AG04450 (cell line): ENCODE measurements around the gene PKD2. TPM values are rescaled to one million over a fixed set of nuclear protein-coding genes. Genes with fewer than 3 reads are reported as not detected.
A peak's percentile ranks its signal among the peaks of the same experiment; 100 is the strongest.

Experiments
- CTCF ChIA-PET: fragments of 300-600, 350-600 bp; formaldehyde crosslinking; extraction: SDS; loops from one replicate; lab custom pipeline; 2022; ENCODE audit warnings: antibody characterized with exemption, inconsistent platforms; lab: Charles Lee
- POLR2A ChIA-PET: fragments of 350-600 bp; formaldehyde crosslinking; extraction: SDS; loops from one replicate; lab custom pipeline; 2021; ENCODE audit warnings: antibody characterized with exemption, inconsistent platforms; lab: Yijun Ruan, JAX
- DNase-seq: peaks from one replicate; pipeline ENCODE4 v3.0.0-alpha.2; 2011; ENCODE audit warnings: low read depth, low spot score
- H3K27ac ChIP-seq: one replicate; pipeline ENCODE4 v1.5.1; 2012; ENCODE audit warnings: low read depth, low read length, control low read depth
- H3K27me3 ChIP-seq: one replicate; pipeline ENCODE4 v1.6.0; 2012; ENCODE audit warnings: low read length; ENCODE audit not compliant: control insufficient read depth, insufficient read depth
- H3K4me3 ChIP-seq: 2 replicates; pipeline ENCODE4 v1.5.1; 2011; ENCODE audit warnings: mild to moderate bottlenecking, low read depth, low read length, control low read depth
- H3K9me3 ChIP-seq: 2 replicates; pipeline ENCODE4 v1.5.1; 2012; ENCODE audit warnings: low read length; ENCODE audit not compliant: control insufficient read depth, insufficient read depth
- polyA plus RNA-seq: library from polyadenylated mRNA; depleted of rRNA; stranded (reverse); fragments of >200 nt; gene quantifications from 2 replicates; pipeline ENCODE4 v1.2.3, GENCODE V29; 2011
- TF ChIP-seq, protein P1 (sequence below): IDR thresholded peaks from 2 replicates; pipeline ENCODE4 v1.5.1; 2011; ENCODE audit warnings: low read depth, low read length, control low read depth, inconsistent platforms

The PKD2 gene
- polyA plus RNA-seq, 1 experiment, result 65.1 TPM

- Histone ChIP-seq H3K9me3 (no peaks in the 10 kb centered on the region), H3K27me3 (no peaks in the 10 kb centered on the region), H3K27ac (no peak overlapping the region), H3K4me3 (no peak overlapping the region)
- no peak for DNase-seq
- TF ChIP-seq, protein P1, sequence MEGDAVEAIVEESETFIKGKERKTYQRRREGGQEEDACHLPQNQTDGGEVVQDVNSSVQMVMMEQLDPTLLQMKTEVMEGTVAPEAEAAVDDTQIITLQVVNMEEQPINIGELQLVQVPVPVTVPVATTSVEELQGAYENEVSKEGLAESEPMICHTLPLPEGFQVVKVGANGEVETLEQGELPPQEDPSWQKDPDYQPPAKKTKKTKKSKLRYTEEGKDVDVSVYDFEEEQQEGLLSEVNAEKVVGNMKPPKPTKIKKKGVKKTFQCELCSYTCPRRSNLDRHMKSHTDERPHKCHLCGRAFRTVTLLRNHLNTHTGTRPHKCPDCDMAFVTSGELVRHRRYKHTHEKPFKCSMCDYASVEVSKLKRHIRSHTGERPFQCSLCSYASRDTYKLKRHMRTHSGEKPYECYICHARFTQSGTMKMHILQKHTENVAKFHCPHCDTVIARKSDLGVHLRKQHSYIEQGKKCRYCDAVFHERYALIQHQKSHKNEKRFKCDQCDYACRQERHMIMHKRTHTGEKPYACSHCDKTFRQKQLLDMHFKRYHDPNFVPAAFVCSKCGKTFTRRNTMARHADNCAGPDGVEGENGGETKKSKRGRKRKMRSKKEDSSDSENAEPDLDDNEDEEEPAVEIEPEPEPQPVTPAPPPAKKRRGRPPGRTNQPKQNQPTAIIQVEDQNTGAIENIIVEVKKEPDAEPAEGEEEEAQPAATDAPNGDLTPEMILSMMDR, result no peak
- ChIA-PET CTCF (interaction anchor here (0.9 to 1.2 kb wide), 2 partner anchors 11 to 168 kb away, joined by 3 to 5 read pairs; no protein-coding TSS in a partner anchor), POLR2A (no interaction called here)
These were observed 36.3 kb downstream of the PKD2 start for GRCh38 chr4:88043586-88044340.

GRCh38 chr4:88045021-88045420, 37.6 kb downstream of the PKD2 start:
- ChIA-PET CTCF (interaction anchor here (0.7 to 2.5 kb wide), 2 partner anchors 10 to 167 kb away, joined by 3 to 9 read pairs; no protein-coding TSS in a partner anchor), POLR2A (no interaction called here)
- TF ChIP-seq, protein P1, result no peak
- Histone ChIP-seq H3K4me3 (no peak overlapping the region), H3K27me3 (no peaks in the 10 kb centered on the region), H3K9me3 (no peaks in the 10 kb centered on the region), H3K27ac (no peak overlapping the region)
- DNase-seq, result no peak

- CTCF ChIA-PET, result interaction anchor here (0.5 to 6.4 kb wide), 25 partner anchors 9 to 460 kb away, joined by 3 to 121 read pairs (median 3); no protein-coding TSS in a partner anchor
- TF ChIP-seq, protein P1, result no peak
- POLR2A ChIA-PET, result no interaction called here
These were observed 46.8 kb downstream of the PKD2 start for GRCh38 chr4:88054229-88054628.

GRCh38 chr4:88054901-88055300, 47.5 kb downstream of the PKD2 start:
- POLR2A ChIA-PET, result no interaction called here

More at GRCh38 chr4:88054229-88054628, 46.8 kb downstream of the PKD2 start:
- no peak overlapping the region for H3K4me3 ChIP-seq
- DNase-seq, result no peak
- H3K9me3 ChIP-seq, result no peaks in the 10 kb centered on the region
- no peaks in the 10 kb centered on the region for H3K27me3 ChIP-seq
- H3K27ac ChIP-seq, result no peak overlapping the region

More at GRCh38 chr4:88054901-88055300, 47.5 kb downstream of the PKD2 start:
- Histone ChIP-seq H3K4me3 (no peak overlapping the region), H3K9me3 (no peaks in the 10 kb centered on the region), H3K27ac (no peak overlapping the region), H3K27me3 (no peaks in the 10 kb centered on the region)
- CTCF ChIA-PET, result interaction anchor here (0.5 to 6.4 kb wide), 25 partner anchors 9 to 470 kb away, joined by 3 to 121 read pairs (median 5); no protein-coding TSS in a partner anchor
- DNase-seq, result peak; percentile 38
- TF ChIP-seq, protein P1, result peak; percentile 76
